ENCODE measurements around the gene RGS9.
A peak's percentile ranks its signal among the peaks of the same experiment; 100 is the strongest.

RGS9 gene

DNA sequence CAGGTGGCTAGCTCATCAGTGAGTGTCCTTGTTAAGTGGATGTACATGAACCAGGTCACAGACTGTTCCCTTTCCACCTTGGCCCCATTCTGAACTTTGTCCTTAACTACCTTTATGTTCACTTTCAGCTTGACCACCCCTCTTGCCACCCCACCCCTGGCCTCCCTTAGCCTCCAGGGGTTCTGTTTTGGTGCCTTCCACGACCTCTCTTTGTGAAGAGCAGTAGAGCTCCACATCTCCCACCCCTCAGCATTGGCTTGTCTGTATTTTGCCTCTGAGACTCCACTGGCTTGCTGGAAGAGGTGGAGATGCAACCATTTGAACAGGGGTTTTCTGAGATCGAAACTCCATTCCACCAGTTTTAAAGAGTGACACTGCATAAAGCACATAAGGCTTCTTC is 123.5 kb downstream of the RGS9 start:
- DNase-seq (ENCODE audit: low read depth) = no peak
- H3K4me3 ChIP-seq (ENCODE audit: low read length) = no peak overlapping the region
- TF ChIP-seq, protein P1, sequence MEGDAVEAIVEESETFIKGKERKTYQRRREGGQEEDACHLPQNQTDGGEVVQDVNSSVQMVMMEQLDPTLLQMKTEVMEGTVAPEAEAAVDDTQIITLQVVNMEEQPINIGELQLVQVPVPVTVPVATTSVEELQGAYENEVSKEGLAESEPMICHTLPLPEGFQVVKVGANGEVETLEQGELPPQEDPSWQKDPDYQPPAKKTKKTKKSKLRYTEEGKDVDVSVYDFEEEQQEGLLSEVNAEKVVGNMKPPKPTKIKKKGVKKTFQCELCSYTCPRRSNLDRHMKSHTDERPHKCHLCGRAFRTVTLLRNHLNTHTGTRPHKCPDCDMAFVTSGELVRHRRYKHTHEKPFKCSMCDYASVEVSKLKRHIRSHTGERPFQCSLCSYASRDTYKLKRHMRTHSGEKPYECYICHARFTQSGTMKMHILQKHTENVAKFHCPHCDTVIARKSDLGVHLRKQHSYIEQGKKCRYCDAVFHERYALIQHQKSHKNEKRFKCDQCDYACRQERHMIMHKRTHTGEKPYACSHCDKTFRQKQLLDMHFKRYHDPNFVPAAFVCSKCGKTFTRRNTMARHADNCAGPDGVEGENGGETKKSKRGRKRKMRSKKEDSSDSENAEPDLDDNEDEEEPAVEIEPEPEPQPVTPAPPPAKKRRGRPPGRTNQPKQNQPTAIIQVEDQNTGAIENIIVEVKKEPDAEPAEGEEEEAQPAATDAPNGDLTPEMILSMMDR (IDR thresholded peaks at IDR 0.05; ENCODE audit: insufficient read depth, low read depth, low read length, missing control alignments) = no peak

DNA sequence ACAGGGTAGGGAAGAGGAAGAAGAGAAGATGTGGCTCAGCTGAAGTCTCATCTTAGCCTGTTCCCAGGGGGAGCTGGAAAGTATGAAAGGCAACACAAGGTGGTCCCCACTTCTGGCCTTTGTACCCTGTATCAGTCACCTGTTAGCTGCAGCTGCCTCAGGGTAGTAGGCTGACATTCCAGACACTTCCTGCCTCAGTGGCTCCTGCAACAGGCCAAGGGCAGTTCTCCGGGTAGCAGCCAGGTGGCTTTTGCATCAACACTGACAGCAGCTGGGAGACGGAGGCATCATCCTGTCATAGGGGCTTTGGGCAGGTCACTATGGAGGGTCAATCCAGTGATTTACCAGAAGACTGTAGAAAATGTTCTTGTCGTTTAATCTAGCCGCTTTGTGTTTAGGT is 124.0 kb downstream of the RGS9 start:
- no peak for DNase-seq (ENCODE audit: low read depth)
- TF ChIP-seq, protein P1 (IDR thresholded peaks at IDR 0.05; ENCODE audit: insufficient read depth, low read depth, low read length, missing control alignments) = no peak
- no peak overlapping the region for H3K4me3 ChIP-seq (ENCODE audit: low read length)

DNA sequence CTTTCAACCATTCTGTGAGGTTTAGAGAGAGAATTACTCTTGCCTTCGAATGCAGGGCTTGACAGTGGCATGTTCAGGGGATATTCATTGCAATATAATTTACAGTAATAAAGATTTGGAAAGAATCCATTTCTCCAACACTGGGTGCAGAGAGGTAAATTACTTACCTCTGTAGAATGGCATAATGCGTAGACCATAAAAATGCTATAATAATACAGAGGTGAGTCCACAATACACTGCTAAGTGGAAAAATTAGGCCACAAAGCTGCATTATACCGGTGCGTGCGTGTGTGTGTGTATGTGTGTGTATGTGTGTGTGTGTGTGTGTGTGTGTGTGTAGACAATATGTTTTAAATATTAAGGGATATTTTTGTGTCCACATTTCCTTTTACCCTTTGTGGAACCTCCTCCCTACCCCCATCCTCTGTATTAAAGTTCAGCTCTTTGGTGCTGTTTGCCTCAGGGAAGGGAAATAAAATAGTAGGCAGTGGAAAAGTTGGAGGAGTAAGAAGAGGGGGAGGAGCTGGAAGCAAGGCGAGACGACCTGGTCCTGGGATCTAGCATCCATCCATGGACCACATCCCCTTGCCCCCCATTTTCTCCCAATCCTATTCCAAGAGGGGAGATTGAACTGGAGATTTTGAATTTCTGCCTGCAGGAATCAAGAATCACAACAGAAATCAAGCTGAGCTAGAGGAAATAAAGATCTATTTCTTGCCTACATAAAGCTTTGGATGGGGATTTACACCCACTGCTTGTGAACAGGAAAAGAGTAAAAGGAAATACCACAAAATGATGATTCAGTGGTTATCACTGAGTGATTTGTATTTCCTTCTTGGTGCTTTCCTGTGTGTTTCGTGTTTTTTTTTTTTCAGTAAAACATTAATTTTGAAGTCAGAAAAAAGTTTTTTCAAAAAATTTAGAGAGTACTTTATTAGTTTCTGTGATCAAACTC is 124.8 kb downstream of the RGS9 start:
- DNase-seq (ENCODE audit: low read depth) = peak; percentile 39
- TF ChIP-seq, protein P1 (IDR thresholded peaks at IDR 0.05; ENCODE audit: insufficient read depth, low read depth, low read length, missing control alignments) = no peak
- no peak overlapping the region for H3K4me3 ChIP-seq (ENCODE audit: low read length)

DNA sequence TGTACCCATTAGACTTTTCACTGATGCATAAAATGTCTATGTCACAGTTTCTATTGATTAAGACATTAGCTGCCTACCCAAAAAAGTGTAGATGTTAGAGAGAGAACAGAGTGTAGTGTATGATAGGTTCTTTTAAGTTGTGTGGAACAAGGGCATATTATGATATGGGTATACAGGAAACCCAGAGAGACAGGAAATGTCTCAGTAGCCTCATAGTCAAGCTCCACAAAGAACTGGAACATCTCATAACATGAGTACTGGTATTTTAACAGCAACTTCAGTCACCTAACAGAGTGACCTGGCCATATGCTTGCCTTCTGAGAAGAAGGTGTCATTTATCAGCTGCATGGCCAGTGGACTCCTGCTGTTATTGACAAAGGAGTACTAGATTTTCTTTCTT is 128.1 kb downstream of the RGS9 start:
- DNase-seq (ENCODE audit: low read depth) = no peak
- H3K4me3 ChIP-seq (ENCODE audit: low read length) = no peak overlapping the region
- TF ChIP-seq, protein P1 (IDR thresholded peaks at IDR 0.05; ENCODE audit: insufficient read depth, low read depth, low read length, missing control alignments) = no peak

DNA sequence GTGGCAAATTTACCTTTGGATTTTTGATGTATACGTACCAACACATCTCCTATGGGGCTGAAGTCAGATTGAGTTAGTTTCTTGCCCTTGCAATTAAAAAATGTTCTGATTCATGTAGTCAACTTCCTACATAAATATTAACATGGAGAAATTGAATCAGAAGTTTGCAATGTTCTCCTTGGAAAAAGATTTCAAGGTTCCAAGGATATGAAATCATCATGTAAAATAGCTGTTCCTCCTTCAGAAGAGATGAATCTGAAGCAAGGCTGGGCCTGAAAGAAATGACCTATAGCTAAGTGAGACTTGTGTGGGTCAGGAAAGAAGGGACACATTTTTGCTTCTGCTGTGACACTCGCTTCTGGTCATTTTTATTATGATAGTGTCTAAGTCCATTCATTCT is 131.7 kb downstream of the RGS9 start:
- DNase-seq (ENCODE audit: low read depth) = peak; percentile 30
- TF ChIP-seq, protein P1 (IDR thresholded peaks at IDR 0.05; ENCODE audit: insufficient read depth, low read depth, low read length, missing control alignments) = no peak
- no peak overlapping the region for H3K4me3 ChIP-seq (ENCODE audit: low read length)

DNA sequence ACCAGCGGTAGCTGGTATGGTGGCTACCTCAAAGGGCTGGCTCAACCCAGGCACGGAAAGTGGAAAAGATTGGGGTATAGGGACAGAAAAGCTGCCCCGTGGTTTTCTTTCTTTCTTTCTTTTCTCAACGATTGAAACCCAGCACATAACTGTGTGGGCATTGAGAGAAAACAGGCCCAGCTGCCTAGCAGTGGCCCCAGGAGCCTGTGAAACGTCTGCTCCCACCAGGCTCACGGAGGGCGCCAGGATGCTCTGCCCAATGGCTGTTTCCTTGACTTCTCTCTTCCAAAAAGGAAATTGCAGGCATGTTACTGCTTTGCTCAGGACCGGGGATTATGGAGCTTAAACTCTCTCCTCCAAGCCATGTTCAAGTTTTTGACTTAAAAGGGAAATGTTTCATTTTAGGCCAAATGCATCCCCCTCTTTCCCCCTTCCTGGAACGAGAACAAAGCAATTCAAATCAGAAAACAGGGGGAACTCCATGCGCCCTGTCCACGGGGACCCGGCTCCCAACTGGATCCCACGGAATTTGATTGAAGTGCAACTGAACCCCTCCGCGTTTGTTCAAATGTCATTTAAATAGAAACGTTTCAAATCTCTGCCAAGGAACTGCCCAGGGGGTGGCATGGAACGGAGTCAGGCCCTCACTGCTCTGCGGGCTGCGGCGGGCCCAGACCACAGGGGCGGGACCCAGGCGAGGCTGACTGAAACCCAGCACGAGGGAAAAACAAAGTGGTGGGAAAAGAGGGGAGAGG is 133.5 kb downstream of the RGS9 start:
- DNase-seq (ENCODE audit: low read depth) = no peak
- TF ChIP-seq, protein P1 (IDR thresholded peaks at IDR 0.05; ENCODE audit: insufficient read depth, low read depth, low read length, missing control alignments) = no peak
- no peak overlapping the region for H3K4me3 ChIP-seq (ENCODE audit: low read length)
